Measurements from ENCODE around the gene ADAMTS17.

ADAMTS17 gene

DNA sequence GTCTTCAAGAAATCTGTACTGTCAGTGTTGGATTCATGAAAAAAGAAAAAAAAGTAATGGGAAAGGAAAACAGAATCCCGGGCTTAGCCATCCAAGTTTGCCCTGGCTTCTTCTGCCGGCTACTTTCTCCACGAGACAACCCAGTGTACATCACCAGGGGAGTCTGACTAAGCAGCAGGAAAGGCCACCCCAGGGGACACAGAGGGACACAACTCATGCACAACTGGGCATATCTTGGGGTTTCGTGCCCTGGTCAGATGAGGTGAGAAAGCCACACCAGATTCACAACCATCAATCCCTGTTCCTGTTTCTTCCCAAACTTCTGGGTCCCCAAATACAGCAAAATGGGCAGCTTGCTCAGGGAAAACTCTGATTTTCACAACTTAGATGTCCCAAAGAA is 33.2 kb downstream of the ADAMTS17 start:
- no peak for DNase-seq

GRCh38 chr15:100308213-100308600 is 33.6 kb downstream of the ADAMTS17 start:
- peak; percentile 14 for DNase-seq

GRCh38 chr15:100307241-100308212 is 34.2 kb downstream of the ADAMTS17 start:
- no peak for DNase-seq

- no peak for DNase-seq
Observed at GRCh38 chr15:100306098-100306497, 35.7 kb downstream of the ADAMTS17 start.

DNA sequence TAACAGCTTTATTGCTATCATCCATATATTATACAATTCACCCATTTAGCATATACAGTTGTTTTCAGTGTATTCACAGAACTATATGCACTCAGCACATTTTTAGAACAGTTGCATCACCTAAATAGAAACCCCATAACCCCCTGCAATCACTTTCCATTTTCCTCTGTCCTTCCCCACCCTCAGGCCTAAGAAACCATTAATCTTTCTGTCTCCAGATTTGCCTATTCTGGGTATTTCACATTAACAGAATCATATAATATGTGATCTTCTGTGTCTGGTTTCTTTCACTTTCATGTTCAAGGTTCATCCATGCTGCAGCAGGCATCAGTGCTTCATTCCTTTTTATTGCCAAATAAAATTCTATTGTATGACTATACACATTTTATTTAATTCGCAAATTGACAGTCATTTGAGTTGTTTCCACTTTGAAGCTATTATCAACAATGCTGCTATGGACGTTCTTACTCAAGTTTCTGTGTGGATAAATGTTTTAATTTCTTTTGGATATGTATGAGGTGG is 39.8 kb downstream of the ADAMTS17 start:
- DNase-seq = no peak

DNA sequence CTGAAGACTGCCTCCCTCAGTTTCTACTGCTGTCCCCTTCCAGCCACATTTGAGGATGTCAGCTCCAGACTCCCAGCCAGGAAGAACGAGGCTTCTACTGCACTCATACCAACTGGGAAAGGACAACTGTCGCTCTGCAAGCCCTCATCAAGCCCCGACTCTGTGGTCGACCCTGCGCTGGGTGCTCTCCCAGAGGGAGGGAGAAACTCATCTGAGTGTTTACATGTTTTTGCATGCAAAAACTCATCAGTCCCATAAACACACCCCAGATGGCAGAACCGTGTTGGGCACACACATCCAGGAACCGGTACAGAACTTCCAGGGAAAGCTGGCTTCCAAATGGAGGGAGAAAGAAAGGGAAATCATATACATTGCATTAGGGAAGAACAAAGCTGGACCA is 43.5 kb downstream of the ADAMTS17 start:
- no peak for DNase-seq

DNA sequence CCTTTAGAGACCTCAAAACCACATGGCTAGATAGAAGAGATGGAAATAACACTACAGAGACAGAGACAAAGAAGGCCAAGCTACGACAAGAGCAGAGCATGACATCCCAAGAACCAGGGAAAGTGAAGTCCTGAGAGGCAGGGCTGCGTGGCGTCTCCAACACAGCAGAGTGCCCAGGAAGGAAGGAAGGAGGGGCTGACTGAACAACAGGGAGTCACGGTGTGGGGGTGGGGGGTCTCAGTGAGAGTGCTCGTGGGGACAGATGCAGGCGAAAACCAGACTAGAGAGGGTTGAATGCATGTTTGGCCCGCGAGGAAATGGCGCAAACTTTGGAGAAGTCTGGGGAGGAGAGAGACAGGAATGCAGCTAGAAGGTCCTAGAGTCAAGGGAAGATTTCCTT is 44.0 kb downstream of the ADAMTS17 start:
- DNase-seq = no peak

DNA sequence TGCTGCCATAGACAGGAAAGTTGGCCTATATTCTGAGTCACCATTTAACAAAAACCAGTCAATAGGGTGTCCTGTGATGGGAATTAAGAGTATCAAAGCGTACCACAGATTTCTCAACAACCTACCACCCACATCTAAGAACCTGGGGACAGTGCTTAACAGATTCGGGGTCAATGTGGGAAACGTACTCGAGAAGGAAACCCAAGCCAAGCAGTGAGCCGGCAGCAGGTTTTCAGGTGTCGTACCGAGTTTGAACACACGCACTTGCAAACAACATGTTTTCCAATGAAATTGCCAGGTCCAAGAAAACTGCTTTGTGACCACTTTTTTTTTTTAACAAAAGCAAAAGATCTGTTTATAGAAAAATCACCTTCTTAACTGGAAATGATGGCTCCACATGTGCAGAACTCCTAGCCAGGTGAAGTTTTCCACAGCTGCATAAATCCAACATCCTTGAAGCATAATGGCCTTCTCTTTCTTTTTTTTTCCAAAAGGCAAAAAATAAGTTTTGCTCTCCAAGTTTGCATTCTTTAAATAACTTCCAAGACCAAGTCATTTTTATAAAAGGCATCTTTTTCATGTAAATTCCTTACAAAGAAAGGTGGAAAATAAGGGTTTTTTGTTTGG is 45.7 kb downstream of the ADAMTS17 start:
- no peak for DNase-seq

- no peak for DNase-seq
Observed at GRCh38 chr15:100292010-100292409, 49.8 kb downstream of the ADAMTS17 start.

DNA sequence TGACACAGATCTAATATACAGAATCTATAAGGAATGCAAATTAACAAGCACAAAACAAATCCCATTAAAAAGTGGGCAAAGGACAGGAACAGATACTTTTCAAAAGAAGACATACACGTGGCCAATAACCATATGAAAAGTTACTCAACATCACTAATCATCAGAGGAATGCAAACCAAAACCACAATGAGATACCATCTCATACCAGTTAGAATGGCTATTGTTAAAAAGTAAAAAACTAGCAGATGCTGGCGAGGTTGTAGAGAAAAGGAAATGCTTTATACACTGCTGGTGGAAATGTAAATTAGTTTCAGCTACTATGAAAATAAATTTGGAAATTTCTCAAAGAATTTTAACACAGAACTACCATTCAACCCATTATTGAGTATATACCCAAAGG is 50.7 kb downstream of the ADAMTS17 start:
- peak; percentile 11 for DNase-seq

- no peak for DNase-seq
Observed at GRCh38 chr15:100285641-100286295, 56.0 kb downstream of the ADAMTS17 start.

DNA sequence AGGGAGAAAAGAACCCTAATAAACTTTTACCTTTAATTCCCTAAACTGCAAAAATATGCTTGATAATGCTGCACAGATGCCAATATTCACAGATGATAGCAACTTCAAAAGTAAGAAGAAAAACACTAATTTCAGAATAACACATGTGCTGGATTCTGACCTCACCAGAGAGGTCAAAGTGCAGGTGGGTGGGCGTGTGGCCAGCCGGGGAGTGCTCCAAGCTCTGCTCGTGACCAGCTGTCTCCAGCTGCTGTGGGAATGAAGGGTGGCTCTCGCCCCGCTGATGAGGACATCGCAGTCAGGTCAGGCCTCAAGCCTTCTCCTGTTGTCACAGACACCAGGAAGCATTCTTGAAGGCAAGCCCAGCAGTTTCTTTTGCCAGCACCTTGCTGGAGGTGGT is 57.1 kb downstream of the ADAMTS17 start:
- DNase-seq = no peak

DNA sequence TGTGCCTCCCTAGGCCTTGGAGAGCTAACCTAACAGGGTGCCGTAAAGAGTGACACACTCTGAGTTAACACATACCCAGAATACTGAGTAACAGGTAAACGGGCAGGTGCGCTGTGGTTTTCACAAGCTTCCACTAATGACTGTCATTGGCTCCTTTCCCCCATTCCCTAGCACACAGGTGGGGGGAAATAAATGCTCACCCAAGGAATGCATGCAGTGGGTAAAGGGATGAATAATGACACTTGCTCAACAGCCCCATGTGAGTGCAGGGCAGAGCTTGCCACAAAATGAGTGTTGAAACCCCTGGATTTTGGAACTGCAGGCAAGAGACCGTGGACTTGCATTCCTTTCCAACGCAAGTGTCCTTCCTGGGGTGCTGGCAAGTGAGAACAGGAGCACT is 57.6 kb downstream of the ADAMTS17 start:
- DNase-seq = no peak

GRCh38 chr15:100281096-100281917 is 60.5 kb downstream of the ADAMTS17 start:
- DNase-seq = no peak

DNA sequence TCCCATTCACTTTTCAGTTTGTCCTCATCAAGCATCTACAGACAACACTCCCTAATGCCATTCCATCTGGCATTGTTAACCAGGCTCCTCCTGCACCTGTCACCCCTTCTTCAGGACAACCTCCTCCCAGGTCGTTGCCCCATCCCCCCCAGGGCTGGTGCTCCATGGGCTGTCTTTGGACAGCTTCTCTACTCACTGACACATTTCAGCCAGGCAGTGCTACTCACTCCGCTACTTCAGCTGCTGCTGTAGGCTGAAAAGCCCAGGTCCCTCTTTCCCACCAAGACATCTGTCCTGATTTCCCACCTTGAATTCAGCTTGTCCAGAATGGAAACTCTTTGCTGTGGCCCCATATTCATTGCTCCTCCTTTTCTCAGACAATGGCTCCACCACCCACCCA is 61.9 kb downstream of the ADAMTS17 start:
- no peak for DNase-seq

GRCh38 chr15:100279446-100279845 is 62.3 kb downstream of the ADAMTS17 start:
- no peak for DNase-seq

DNA sequence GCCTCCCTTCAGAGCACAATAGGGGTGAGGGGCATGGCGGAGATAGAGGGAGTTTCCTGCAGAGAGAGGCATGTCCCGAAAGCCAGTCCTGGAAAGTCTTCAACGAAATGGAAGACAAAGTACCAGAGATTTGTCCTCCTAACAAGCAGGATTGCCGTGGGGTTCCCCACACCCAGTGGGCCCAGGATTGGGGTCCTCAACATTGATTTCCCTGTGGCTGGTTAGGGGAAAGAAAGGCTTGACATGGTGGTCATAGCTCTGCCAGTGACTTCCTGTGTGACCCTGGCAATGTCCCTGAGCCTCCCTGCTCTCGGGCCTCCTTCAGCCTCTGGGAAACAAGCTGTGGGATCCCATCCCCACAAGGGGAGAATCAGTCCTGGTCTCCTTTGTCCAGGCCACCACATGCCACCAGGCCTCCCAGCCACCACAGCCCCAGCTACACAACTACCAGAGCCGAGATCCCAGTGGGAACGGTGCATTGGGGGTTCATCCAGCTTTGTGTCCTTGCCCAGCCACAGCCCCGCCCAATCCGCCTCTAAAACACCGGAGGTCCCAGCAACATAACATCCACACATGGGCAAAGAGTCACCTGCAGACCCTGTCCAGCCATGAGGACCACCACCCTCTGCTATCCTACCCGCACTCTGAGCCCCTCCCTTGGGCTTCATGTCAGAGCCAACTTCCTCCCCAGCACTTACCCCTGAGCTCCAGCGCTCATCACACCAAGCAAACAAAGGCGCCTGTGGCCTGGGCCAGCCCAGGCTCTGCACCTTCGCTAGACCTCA is 63.0 kb downstream of the ADAMTS17 start:
- no peak for DNase-seq

GRCh38 chr15:100277087-100277855 is 64.5 kb downstream of the ADAMTS17 start:
- DNase-seq = no peak

DNA sequence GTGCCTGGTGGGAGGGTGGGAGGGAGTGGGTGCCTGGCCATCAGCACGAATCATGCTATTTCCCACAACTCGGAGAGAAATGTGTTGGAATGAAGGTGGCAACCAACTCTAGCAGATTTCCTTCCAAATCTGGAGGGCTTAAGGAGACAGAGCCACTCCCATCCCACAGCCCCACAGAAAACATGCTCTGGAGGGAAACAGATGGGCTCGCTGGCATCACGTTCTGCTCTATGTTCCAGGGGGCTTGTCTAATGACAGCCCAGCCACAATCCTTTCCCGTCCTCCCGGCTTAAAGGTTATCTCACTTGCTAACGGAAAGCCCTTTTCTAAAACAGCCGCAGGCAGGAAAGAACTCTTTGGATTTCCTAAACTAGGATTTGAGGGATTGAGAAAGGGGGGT is 65.3 kb downstream of the ADAMTS17 start:
- DNase-seq = no peak

DNA sequence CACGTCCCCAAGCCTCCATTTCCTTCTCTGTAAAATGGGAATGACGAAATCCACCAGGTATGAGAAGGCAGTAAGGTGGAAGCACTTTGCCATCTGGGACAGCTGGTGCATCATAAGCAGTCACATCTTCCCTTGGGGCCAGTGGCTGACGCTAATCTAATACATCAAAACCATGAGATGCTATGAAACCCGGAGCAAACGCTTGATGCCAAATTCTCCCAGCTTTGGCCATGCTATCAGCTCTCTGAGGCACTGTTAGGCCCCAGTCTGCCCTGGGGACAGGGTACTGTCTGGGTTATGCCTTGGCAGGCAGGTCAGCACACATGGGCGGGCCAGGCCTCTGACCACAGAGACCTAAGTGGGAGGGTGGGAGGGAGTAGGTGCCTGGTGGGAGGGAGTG is 66.1 kb downstream of the ADAMTS17 start:
- no peak for DNase-seq

DNA sequence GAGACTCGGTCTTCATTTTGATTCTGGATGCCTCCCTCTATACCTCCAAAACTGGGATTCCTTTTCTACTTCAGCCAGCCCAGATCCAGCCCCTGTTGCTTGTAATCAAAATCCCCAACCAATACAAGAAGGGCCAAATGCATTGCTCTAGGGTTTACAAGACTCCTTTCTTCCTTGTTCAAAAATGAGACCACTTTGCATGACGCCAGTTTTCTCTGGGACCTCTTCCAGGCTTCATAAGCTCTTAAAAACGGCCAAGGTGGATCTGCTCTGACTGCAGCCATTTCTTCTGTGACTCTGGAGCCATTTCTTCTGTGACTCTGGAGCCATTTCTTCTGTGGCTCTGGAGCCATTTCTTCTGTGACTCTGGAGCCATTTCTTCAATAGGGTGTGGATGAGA is 71.9 kb downstream of the ADAMTS17 start:
- DNase-seq = no peak
